Neural progenitor cell (in vitro differentiated cells): ENCODE data around the gene LYPLA2. TPM values are rescaled to one million over a fixed set of nuclear protein-coding genes. Genes with fewer than 3 reads are reported as not detected.

ENCODE experiments used
- DNase-seq: peaks from one replicate; pipeline ENCODE4 v3.0.0-alpha.2; 2016; ENCODE audit warnings: low spot score
- H2AFZ ChIP-seq: fragments of 200-600 bp; sonication (generic); replicated peaks from 2 replicates; pipeline ENCODE4 v1.6.1; 2016; ENCODE audit warnings: antibody characterized with exemption
- H3F3A ChIP-seq: fragments of 200-600 bp; sonication (generic); 2 replicates; pipeline ENCODE4 v1.6.1; 2016; ENCODE audit warnings: antibody characterized with exemption, low read depth
- H3K27ac ChIP-seq: fragments of 200-600 bp; sonication (generic); 2 replicates; pipeline ENCODE4 v1.5.1; 2016; ENCODE audit warnings: mild to moderate bottlenecking
- H3K27me3 ChIP-seq: fragments of 200-600 bp; sonication (generic); 2 replicates; pipeline ENCODE4 v1.6.1; 2016; ENCODE audit warnings: mild to moderate bottlenecking, moderate library complexity
- H3K36me3 ChIP-seq: fragments of 200-600 bp; sonication (generic); 2 replicates; pipeline ENCODE4 v1.5.1; 2016
- H3K4me1 ChIP-seq: fragments of 200-600 bp; sonication (generic); 2 replicates; pipeline ENCODE4 v1.6.1; 2016; ENCODE audit warnings: mixed run types
- H3K4me2 ChIP-seq: fragments of 200-600 bp; sonication (generic); 2 replicates; pipeline ENCODE4 v1.6.1; 2016
- H3K4me3 ChIP-seq: fragments of 200-600 bp; sonication (generic); 2 replicates; pipeline ENCODE4 v1.5.1; 2016
- H3K79me2 ChIP-seq: fragments of 200-600 bp; sonication (generic); 2 replicates; pipeline ENCODE4 v1.6.1; 2016; ENCODE audit warnings: low read depth
- H3K9ac ChIP-seq: fragments of 200-600 bp; sonication (generic); 2 replicates; pipeline ENCODE4 v1.6.1; 2016
- H3K9me3 ChIP-seq: fragments of 200-600 bp; sonication (generic); 2 replicates; pipeline ENCODE4 v1.5.1; 2016; ENCODE audit warnings: low read depth
- H4K20me1 ChIP-seq: fragments of 200-600 bp; sonication (generic); 2 replicates; pipeline ENCODE4 v1.6.1; 2016; ENCODE audit warnings: low read depth
- H3K27ac Mint-ChIP-seq: 3 replicates; pipeline ENCODE4 v1.8.0; 2021; ENCODE audit warnings: mixed read lengths
- H3K27me3 Mint-ChIP-seq: 2 replicates; pipeline ENCODE4 v1.8.0; 2022; ENCODE audit warnings: low read depth, mild to moderate bottlenecking, inconsistent platforms, moderate library complexity, mixed read lengths; ENCODE audit not compliant: insufficient read depth
- H3K36me3 Mint-ChIP-seq: 3 replicates; pipeline ENCODE4 v1.8.0; 2021; ENCODE audit warnings: mixed read lengths
- H3K4me1 Mint-ChIP-seq: 3 replicates; pipeline ENCODE4 v1.8.0; 2021; ENCODE audit warnings: mixed read lengths
- H3K4me3 Mint-ChIP-seq: 3 replicates; pipeline ENCODE4 v1.8.0; 2021; ENCODE audit warnings: mild to moderate bottlenecking, moderate library complexity, mixed read lengths
- H3K9me3 Mint-ChIP-seq: 3 replicates; pipeline ENCODE4 v1.8.0; 2020; ENCODE audit warnings: mixed read lengths
- CTCF ChIP-seq: fragments of 200-600 bp; sonication (generic); IDR thresholded peaks from 2 replicates; pipeline ENCODE4 v1.5.1; 2017; ENCODE audit warnings: antibody characterized with exemption, mild to moderate bottlenecking
- EZH2 ChIP-seq: fragments of 200-600 bp; sonication (generic); IDR thresholded peaks from 2 replicates; pipeline ENCODE4 v1.6.1; 2017; ENCODE audit warnings: antibody characterized with exemption, mild to moderate bottlenecking, moderate library complexity
- EZH2phosphoT487 ChIP-seq: fragments of 200-600 bp; sonication (generic); IDR thresholded peaks from 2 replicates; pipeline ENCODE4 v1.6.1; 2017; ENCODE audit warnings: antibody characterized with exemption
- total RNA-seq: library from RNA; depleted of rRNA; stranded (reverse); fragments of >200 nt; gene quantifications from 2 replicates; pipeline ENCODE4 v1.2.3, GENCODE V29; 2015; ENCODE audit warnings: low replicate concordance

LYPLA2 gene
- total RNA-seq, 1 donor from 2014 or later, result 41.8 TPM

DNA sequence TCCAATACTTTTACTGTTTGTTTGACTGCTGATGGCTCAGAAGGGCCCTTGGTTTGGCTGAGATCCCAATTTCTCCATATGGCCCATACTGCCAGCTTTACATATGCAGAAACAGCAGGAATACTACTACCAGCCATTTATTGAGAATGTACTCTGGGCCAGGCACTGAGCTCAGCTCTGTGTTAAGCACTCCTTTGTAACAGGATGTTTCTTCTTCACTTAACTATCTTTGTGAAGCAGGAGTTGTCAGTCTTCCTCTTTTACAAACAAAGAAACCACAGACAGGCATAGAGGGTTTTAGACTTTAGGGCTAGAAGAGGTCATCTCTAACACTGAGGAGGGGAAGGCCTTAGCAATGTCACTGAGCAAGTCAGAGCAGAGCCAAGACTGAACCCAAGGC, 26.0 kb downstream of the LYPLA2 start:
- Mint-ChIP-seq H3K36me3 (peaks cover 5% of the 10 kb centered on the region), H3K9me3 (no peaks in the 10 kb centered on the region), H3K4me1 (no peaks in the 10 kb centered on the region), H3K4me3 (no peak overlapping the region), H3K27ac (no peak overlapping the region), H3K27me3 (no peaks in the 10 kb centered on the region)
- Histone ChIP-seq H3K9ac (no peak overlapping the region), H3K4me1 (no peaks in the 10 kb centered on the region), H3K27me3 (no peaks in the 10 kb centered on the region), H2AFZ (no peak overlapping the region), H3K79me2 (no peaks in the 10 kb centered on the region), H3K4me2 (no peak overlapping the region), H3K9me3 (no peaks in the 10 kb centered on the region), H3K36me3 (no peaks in the 10 kb centered on the region), H3K27ac (no peak overlapping the region), H3K4me3 (no peak overlapping the region), H3F3A (no peaks in the 10 kb centered on the region), H4K20me1 (no peaks in the 10 kb centered on the region)
- no peak for DNase-seq
- TF ChIP-seq EZH2phosphoT487 (no peak), EZH2 (no peak), CTCF (no peak)

- no peaks in the 10 kb centered on the region for H3K36me3 ChIP-seq
- TF ChIP-seq CTCF, result no peak
- TF ChIP-seq EZH2phosphoT487, result no peak
- TF ChIP-seq EZH2, result no peak
- no peak overlapping the region for H3K4me2 ChIP-seq
- Mint-ChIP-seq H3K9me3 (no peaks in the 10 kb centered on the region), H3K36me3 (peaks cover 3% of the 10 kb centered on the region), H3K4me3 (no peak overlapping the region), H3K27me3 (no peaks in the 10 kb centered on the region), H3K27ac (no peak overlapping the region), H3K4me1 (no peaks in the 10 kb centered on the region)
- no peaks in the 10 kb centered on the region for H3K9me3 ChIP-seq
- no peaks in the 10 kb centered on the region for H3K27me3 ChIP-seq
- no peak overlapping the region for H3K4me3 ChIP-seq
- no peaks in the 10 kb centered on the region for H3F3A ChIP-seq
- no peaks in the 10 kb centered on the region for H3K4me1 ChIP-seq
- no peak overlapping the region for H2AFZ ChIP-seq
- H3K27ac ChIP-seq, result no peak overlapping the region
- DNase-seq, result no peak
- H3K9ac ChIP-seq, result no peak overlapping the region
- no peaks in the 10 kb centered on the region for H3K79me2 ChIP-seq
- peaks cover 1% of the 10 kb centered on the region for H4K20me1 ChIP-seq
Measured at GRCh38 chr1:23817633-23818032, 26.7 kb downstream of the LYPLA2 start.

- H3K9ac ChIP-seq, result no peak overlapping the region
- H3K79me2 ChIP-seq, result peaks cover 17% of the 10 kb centered on the region
- H3K36me3 ChIP-seq, result no peaks in the 10 kb centered on the region
- peaks cover 13% of the 10 kb centered on the region for H3F3A ChIP-seq
- peaks cover 6% of the 10 kb centered on the region for H3K4me1 ChIP-seq
- no peak overlapping the region for H2AFZ ChIP-seq
- H3K9me3 ChIP-seq, result no peaks in the 10 kb centered on the region
- peak overlapping the region; percentile 94 for H3K4me2 ChIP-seq
- DNase-seq, result no peak
- peaks cover 16% of the 10 kb centered on the region for H3K4me1 Mint-ChIP-seq
- no peak overlapping the region for H3K27ac Mint-ChIP-seq
- no peak overlapping the region for H3K4me3 ChIP-seq
- H3K27me3 Mint-ChIP-seq, result no peaks in the 10 kb centered on the region
- H3K36me3 Mint-ChIP-seq, result no peaks in the 10 kb centered on the region
- H3K27me3 ChIP-seq, result no peaks in the 10 kb centered on the region
- H3K9me3 Mint-ChIP-seq, result no peaks in the 10 kb centered on the region
- H3K27ac ChIP-seq, result no peak overlapping the region
- H4K20me1 ChIP-seq, result peaks cover 3% of the 10 kb centered on the region
- TF ChIP-seq CTCF (no peak), EZH2 (no peak), EZH2phosphoT487 (no peak)
- H3K4me3 Mint-ChIP-seq, result peak overlapping the region; percentile 98
Measured at GRCh38 chr1:23823767-23824166, 32.8 kb downstream of the LYPLA2 start.
